Neuronal stem cell (in vitro differentiated cells): ENCODE results near the gene RAB26.

Source experiments
- DNase-seq: peaks from one replicate; pipeline ENCODE4 v3.0.0-alpha.2; 2013; ENCODE audit warnings: low spot score
- H2AFZ ChIP-seq: one replicate; pipeline ENCODE4 v1.6.1; 2013; ENCODE audit warnings: mild to moderate bottlenecking, low read length, inconsistent platforms
- H2AK5ac ChIP-seq: 2 replicates; pipeline ENCODE4 v1.6.1; 2013; ENCODE audit warnings: low read depth, mild to moderate bottlenecking, inconsistent platforms, low read length, moderate library complexity, mixed read lengths
- H2BK120ac ChIP-seq: 2 replicates; pipeline ENCODE4 v1.6.1; 2013; ENCODE audit warnings: low read depth, mild to moderate bottlenecking, inconsistent platforms, low read length, moderate library complexity, mixed read lengths
- H2BK12ac ChIP-seq: one replicate; pipeline ENCODE4 v1.6.1; 2013; ENCODE audit warnings: low read length, inconsistent platforms
- H2BK15ac ChIP-seq: 2 replicates; pipeline ENCODE4 v1.6.1; 2013; ENCODE audit warnings: mild to moderate bottlenecking, low read length, inconsistent platforms, mixed read lengths
- H2BK5ac ChIP-seq: one replicate; pipeline ENCODE4 v1.6.1; 2013; ENCODE audit warnings: inconsistent platforms, mild to moderate bottlenecking, low read length, moderate library complexity
- H3K14ac ChIP-seq: one replicate; pipeline ENCODE4 v1.6.1; 2013; ENCODE audit warnings: low read length, inconsistent platforms
- H3K18ac ChIP-seq: 2 replicates; pipeline ENCODE4 v1.6.1; 2013; ENCODE audit warnings: low read length, inconsistent platforms
- H3K23ac ChIP-seq: 2 replicates; pipeline ENCODE4 v1.6.1; 2013; ENCODE audit warnings: low read depth, mild to moderate bottlenecking, mixed read lengths, low read length, inconsistent platforms; ENCODE audit not compliant: poor library complexity
- H3K27ac ChIP-seq: replicated peaks from 3 replicates; pipeline ENCODE4 v1.5.1; 2013; ENCODE audit warnings: low read length, inconsistent platforms
- H3K27me3 ChIP-seq, 3 experiments: 2 replicates each; pipeline ENCODE4 v1.6.1; 2013; ENCODE audit warnings: low read length in 3 of 3, mild to moderate bottlenecking in 2 of 3, inconsistent platforms in 1 of 3, low read depth in 1 of 3, mixed read lengths in 1 of 3, moderate library complexity in 1 of 3; ENCODE audit not compliant: control insufficient read depth in 3 of 3, insufficient read depth in 3 of 3
- H3K36me3 ChIP-seq, 2 donors: replicated peaks in 1 of 2; 2 replicates each; pipeline ENCODE4 v1.6.1; 2013; ENCODE audit warnings: low read length in 2 of 2; ENCODE audit not compliant: control insufficient read depth in 2 of 2, insufficient read depth in 2 of 2
- H3K4ac ChIP-seq: 2 replicates; pipeline ENCODE4 v1.6.1; 2013; ENCODE audit warnings: inconsistent platforms, mild to moderate bottlenecking, low read length, moderate library complexity
- H3K4me1 ChIP-seq, 2 donors: 1 replicate in 1 of 2; 2 replicates in 1 of 2; pipeline ENCODE4 v1.6.1; 2013; ENCODE audit warnings: low read length in 2 of 2, low read depth in 1 of 2; ENCODE audit not compliant: control insufficient read depth in 2 of 2, insufficient read depth in 1 of 2
- H3K4me2 ChIP-seq: one replicate; pipeline ENCODE4 v1.6.1; 2013; ENCODE audit warnings: mild to moderate bottlenecking, low read length, inconsistent platforms; ENCODE audit not compliant: insufficient read depth, poor library complexity, severe bottlenecking
- H3K4me3 ChIP-seq, 2 donors: 2 replicates each; pipeline ENCODE4 v1.5.1; 2013; ENCODE audit warnings: low read length in 2 of 2, mild to moderate bottlenecking in 2 of 2, inconsistent platforms in 1 of 2, moderate library complexity in 1 of 2
- H3K79me1 ChIP-seq: one replicate; pipeline ENCODE4 v1.6.1; 2013; ENCODE audit warnings: low read depth, mild to moderate bottlenecking, inconsistent platforms, low read length, moderate library complexity
- H3K9ac ChIP-seq: one replicate; pipeline ENCODE4 v1.6.1; 2013; ENCODE audit warnings: mild to moderate bottlenecking, low read depth, low read length, inconsistent platforms; ENCODE audit not compliant: poor library complexity
- H3K9me3 ChIP-seq, 2 donors: replicated peaks in 1 of 2; 2 replicates each; pipeline versions ENCODE3 to v1.6.1; 2013; ENCODE audit warnings: low read length in 2 of 2, mild to moderate bottlenecking in 2 of 2, inconsistent platforms in 1 of 2, low read depth in 1 of 2, mixed read lengths in 1 of 2, moderate library complexity in 1 of 2; ENCODE audit not compliant: control insufficient read depth in 2 of 2, insufficient read depth in 1 of 2
- H4K8ac ChIP-seq: one replicate; pipeline ENCODE4 v1.6.1; 2013; ENCODE audit warnings: low read depth, mild to moderate bottlenecking, inconsistent platforms, low read length, moderate library complexity
- H4K91ac ChIP-seq: one replicate; pipeline ENCODE4 v1.6.1; 2013; ENCODE audit warnings: low read length, low read depth, mild to moderate bottlenecking, inconsistent platforms; ENCODE audit not compliant: poor library complexity
- WGBS, 2 donors: extraction: QIAGEN DNeasy Blood & Tissue Kit; methylation state at CpG; one replicate each; pipeline ENCODE4 v1.1.7; 2013; ENCODE audit warnings: missing lambda C conversion rate in 2 of 2, mixed read lengths in 1 of 2; ENCODE audit not compliant: insufficient read length in 2 of 2, insufficient replicate concordance in 1 of 2; ENCODE audit errors: extremely low coverage in 2 of 2; 5-methylcytosine and 5-hydroxymethylcytosine counted together

Gene RAB26

DNA sequence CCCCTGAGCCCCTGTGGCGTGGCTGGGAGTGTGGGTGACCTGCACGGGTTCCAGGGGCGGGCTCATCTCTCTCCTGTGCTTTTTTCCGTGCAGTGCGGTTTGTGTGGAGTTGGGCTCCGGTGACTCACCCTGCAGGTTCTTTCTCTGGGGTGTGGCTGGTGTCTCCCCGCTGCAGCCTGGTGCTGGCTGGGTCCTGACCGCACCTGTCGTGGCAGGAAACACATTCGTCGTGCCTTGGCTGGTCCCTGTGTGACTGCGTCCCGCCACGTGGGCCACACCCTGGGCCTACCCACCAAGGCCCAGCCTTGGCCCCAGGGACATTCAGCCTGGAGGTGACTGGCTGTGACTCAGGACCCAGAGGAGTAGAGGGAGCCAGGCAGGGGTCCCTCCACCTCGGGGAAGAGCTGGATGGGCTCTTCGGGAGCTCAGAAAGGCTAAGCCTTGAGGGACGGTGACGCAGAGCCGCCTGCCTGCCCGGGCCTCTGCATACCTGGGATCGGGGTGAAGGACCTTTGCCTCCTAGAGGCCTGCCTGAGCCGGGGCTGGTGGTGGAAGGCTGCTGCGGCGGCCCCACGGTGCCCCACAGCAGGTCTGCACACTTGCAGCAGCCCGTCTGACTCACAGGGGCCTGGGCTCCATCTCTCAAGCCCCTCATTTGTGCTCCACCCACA lies 14.9 kb downstream of the RAB26 start:
- peaks cover 6 to 25% of the 10 kb centered on the region in 2 donors for H3K4me1 ChIP-seq
- WGBS, 2 donors = no CpG with 5 or more reads among the region's 26 CpGs
- H3K27ac ChIP-seq = no peak overlapping the region

DNA sequence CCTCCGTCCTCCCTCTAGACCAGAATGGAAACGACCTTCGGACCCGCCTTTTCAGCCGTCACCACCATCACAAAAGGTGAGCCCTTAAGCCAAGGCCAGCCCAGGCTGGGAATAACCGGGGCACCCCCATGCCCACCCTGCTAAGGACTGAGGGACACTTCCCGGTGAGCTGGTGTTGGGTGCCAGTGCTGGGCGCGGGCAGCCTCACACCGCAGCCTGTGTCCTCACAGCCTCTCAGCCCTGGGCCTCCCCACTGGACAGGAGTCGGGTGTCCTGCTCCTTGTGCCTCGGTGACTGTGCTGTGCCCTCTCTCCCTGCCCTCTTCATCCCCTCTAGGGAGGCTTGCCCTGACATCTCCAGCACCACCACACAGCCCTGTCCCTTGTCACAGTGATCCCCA lies 17.4 kb downstream of the RAB26 start:
- Histone ChIP-seq H3K4me3 (no peak overlapping the region), H2BK120ac (no peak overlapping the region), H3K36me3 (peaks cover 13 to 51% of the 10 kb centered on the region in 2 donors), H2AK5ac (no peak overlapping the region), H3K9me3 (no peaks in the 10 kb centered on the region), H2BK5ac (no peak overlapping the region), H4K91ac (no peak overlapping the region), H3K4me1 (peaks cover under 1 to 1% of the 10 kb centered on the region in 2 donors), H2BK15ac (no peak overlapping the region), H3K18ac (no peak overlapping the region), H3K27me3 (no peaks in the 10 kb centered on the region), H3K14ac (no peak overlapping the region), H3K23ac (peak overlapping the region; percentile 73), H3K9ac (no peak overlapping the region), H3K79me1 (peaks cover 25% of the 10 kb centered on the region), H2BK12ac (peak overlapping the region; percentile 90), H3K4ac (no peak overlapping the region), H3K4me2 (no peak overlapping the region), H4K8ac (no peak overlapping the region), H2AFZ (no peak overlapping the region), H3K27ac (no peak overlapping the region)
- WGBS, 2 donors = no CpG with 5 or more reads among the region's 12 CpGs
- no peak for DNase-seq

More for the DNA sequence above, 14.9 kb downstream of the RAB26 start:
- no peak overlapping the region for H2AK5ac ChIP-seq
- H3K4me3 ChIP-seq = no peak overlapping the region
- no peak overlapping the region for H2BK120ac ChIP-seq
- H2BK12ac ChIP-seq = no peak overlapping the region
- no peak overlapping the region for H2AFZ ChIP-seq
- H3K79me1 ChIP-seq = peaks cover 34% of the 10 kb centered on the region
- H3K4ac ChIP-seq = no peak overlapping the region
- H3K9me3 ChIP-seq = no peaks in the 10 kb centered on the region
- H4K8ac ChIP-seq = no peak overlapping the region
- DNase-seq = no peak
- no peak overlapping the region for H4K91ac ChIP-seq
- H3K18ac ChIP-seq = peak overlapping the region; percentile 11
- no peak overlapping the region for H2BK5ac ChIP-seq
- no peak overlapping the region for H3K4me2 ChIP-seq
- H3K27me3 ChIP-seq = no peaks in the 10 kb centered on the region
- H3K23ac ChIP-seq = no peak overlapping the region
- H2BK15ac ChIP-seq = no peak overlapping the region
- H3K9ac ChIP-seq = no peak overlapping the region
- H3K36me3 ChIP-seq = peaks cover 14 to 31% of the 10 kb centered on the region in 2 donors
- no peak overlapping the region for H3K14ac ChIP-seq

DNA sequence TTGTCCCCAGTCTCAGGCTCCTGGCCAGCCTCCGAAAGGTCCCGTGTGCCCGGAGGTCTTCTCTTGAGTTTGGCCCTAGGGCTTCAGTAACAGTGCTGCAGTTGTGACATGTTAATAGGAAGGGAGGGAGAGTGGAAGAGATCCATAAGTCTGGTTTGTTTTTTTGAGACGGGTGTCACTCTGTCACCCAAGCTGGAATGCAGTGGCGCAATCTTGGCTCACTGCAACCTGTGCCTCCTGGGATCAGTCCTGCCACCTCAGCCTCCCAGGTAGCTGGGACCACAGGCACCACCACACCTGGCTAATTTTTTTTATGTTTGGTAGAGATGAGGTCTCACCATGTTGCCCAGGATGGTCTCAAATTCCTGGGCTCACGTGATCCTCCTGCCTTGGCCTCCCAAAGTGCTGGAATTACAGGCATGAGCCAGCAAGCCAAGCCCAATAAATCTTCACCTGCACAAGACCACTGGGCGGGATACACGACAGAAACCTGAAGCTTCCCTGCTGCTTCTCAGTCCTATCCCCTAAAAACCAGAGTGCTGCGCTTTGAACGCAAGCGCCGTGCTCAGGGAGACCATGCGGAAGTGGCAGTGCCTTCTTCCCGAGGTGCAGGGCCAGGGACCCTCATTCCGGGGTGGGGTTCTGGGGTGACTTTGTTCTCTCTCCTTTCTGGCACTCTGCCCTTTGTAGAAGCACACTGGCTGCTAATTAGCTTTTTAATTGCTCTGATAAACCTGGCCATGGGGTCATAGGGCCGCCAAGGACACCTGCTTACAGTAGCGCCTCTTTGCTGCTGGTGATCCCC lies 18.0 kb downstream of the RAB26 start:
- H3K18ac ChIP-seq = no peak overlapping the region
- H3K23ac ChIP-seq = no peak overlapping the region
- H3K4me3 ChIP-seq = no peak overlapping the region
- no peak overlapping the region for H2BK120ac ChIP-seq
- H3K27me3 ChIP-seq = no peaks in the 10 kb centered on the region
- peaks cover 24% of the 10 kb centered on the region for H3K79me1 ChIP-seq
- H2AK5ac ChIP-seq = no peak overlapping the region
- no peak overlapping the region for H4K8ac ChIP-seq
- DNase-seq = no peak
- H3K4ac ChIP-seq = no peak overlapping the region
- no peak overlapping the region for H2BK5ac ChIP-seq
- no peak overlapping the region for H2BK12ac ChIP-seq
- no peak overlapping the region for H3K4me2 ChIP-seq
- no peak overlapping the region for H3K14ac ChIP-seq
- H3K4me1 ChIP-seq = no peaks in the 10 kb centered on the region
- H3K27ac ChIP-seq = no peak overlapping the region
- no CpG with 5 or more reads among the region's 17 CpGs for WGBS, 2 donors
- H3K9ac ChIP-seq = no peak overlapping the region
- peaks cover 15 to 55% of the 10 kb centered on the region in 2 donors for H3K36me3 ChIP-seq
- no peak overlapping the region for H4K91ac ChIP-seq
- H2AFZ ChIP-seq = no peak overlapping the region
- no peaks in the 10 kb centered on the region for H3K9me3 ChIP-seq
- H2BK15ac ChIP-seq = no peak overlapping the region

DNA sequence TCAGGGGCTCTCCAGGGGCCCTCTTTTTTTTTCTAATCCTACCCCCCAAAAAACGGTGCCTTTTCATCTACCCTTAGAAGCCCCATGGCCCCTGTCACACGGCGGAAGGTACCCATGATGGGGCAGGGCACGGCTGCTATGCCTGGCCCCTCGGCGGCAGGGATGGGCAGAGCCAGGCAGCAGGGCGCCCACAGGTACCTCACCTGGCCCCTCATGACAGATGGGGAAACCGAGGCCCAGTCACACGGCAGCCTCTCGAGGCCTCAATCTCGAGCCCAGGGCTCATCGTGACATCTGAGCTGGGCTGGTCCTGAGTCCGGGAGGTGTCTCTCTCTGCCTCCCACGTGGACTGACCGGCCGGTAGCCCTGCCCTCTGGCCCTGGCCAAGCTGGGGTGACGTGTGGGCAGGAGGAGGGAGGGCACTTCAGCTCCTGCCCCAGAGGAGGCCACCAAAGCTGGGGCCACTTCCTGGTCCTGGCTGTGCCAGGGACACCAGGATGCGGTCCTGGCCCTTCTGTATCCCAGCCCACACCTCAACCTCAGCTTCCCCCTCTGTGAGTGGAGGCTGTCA lies 18.7 kb downstream of the RAB26 start:
- no peak overlapping the region for H2AK5ac ChIP-seq
- H3K4ac ChIP-seq = no peak overlapping the region
- H2BK120ac ChIP-seq = no peak overlapping the region
- no peak overlapping the region for H3K4me3 ChIP-seq
- no peak overlapping the region for H3K9ac ChIP-seq
- H4K91ac ChIP-seq = no peak overlapping the region
- peaks cover 16 to 62% of the 10 kb centered on the region in 2 donors for H3K36me3 ChIP-seq
- no peak overlapping the region for H3K27ac ChIP-seq
- no peak overlapping the region for H2BK5ac ChIP-seq
- H2AFZ ChIP-seq = no peak overlapping the region
- no peak overlapping the region for H3K14ac ChIP-seq
- peak overlapping the region; percentile 11 for H3K4me2 ChIP-seq
- no peak overlapping the region for H3K18ac ChIP-seq
- peaks cover 25% of the 10 kb centered on the region for H3K79me1 ChIP-seq
- H3K9me3 ChIP-seq = no peaks in the 10 kb centered on the region
- H2BK12ac ChIP-seq = peak overlapping the region; percentile 22
- H4K8ac ChIP-seq = no peak overlapping the region
- no peaks in the 10 kb centered on the region for H3K27me3 ChIP-seq
- no peaks in the 10 kb centered on the region for H3K4me1 ChIP-seq
- no peak for DNase-seq
- no peak overlapping the region for H2BK15ac ChIP-seq
- no CpG with 5 or more reads among the region's 18 CpGs for WGBS, 2 donors
- H3K23ac ChIP-seq = peak overlapping the region; percentile 20
